Adipocyte (in vitro differentiated cells): Measurements from ENCODE around the gene NKAPD1.
"Not testable (repeated sequence)": the region's sequence is repeated elsewhere in the genome, so short reads cannot be mapped to it uniquely, and the experiment has no call there.

Experiments used
- DNase-seq: peaks from one replicate; pipeline ENCODE4 v3.0.0-alpha.2; 2015; ENCODE audit warnings: low read depth
- H3K27me3 ChIP-seq: replicated peaks from 2 replicates; pipeline ENCODE4 v1.7.0; 2013; ENCODE audit warnings: mild to moderate bottlenecking, low read length, moderate library complexity; ENCODE audit not compliant: control insufficient read depth, insufficient read depth
- H3K36me3 ChIP-seq: 2 replicates; pipeline ENCODE4 v1.7.0; 2013; ENCODE audit warnings: low read length, mild to moderate bottlenecking, moderate library complexity; ENCODE audit not compliant: control insufficient read depth, insufficient read depth, severe bottlenecking
- H3K4me1 ChIP-seq: 2 replicates; pipeline ENCODE4 v1.7.0; 2013; ENCODE audit warnings: mild to moderate bottlenecking, low read length, moderate library complexity; ENCODE audit not compliant: control insufficient read depth, insufficient read depth
- H3K4me3 ChIP-seq: 2 replicates; pipeline ENCODE4 v1.7.0; 2013; ENCODE audit warnings: mild to moderate bottlenecking, low read length, moderate library complexity
- H3K9ac ChIP-seq: 2 replicates; pipeline ENCODE4 v1.7.0; 2013; ENCODE audit warnings: mild to moderate bottlenecking, low read length, moderate library complexity
- H3K9me3 ChIP-seq: 2 replicates; pipeline ENCODE4 v1.7.0; 2013; ENCODE audit warnings: mild to moderate bottlenecking, low read length, moderate library complexity; ENCODE audit not compliant: control insufficient read depth

Gene NKAPD1

GRCh38 chr11:112087212-112087611, 13.1 kb downstream of the NKAPD1 start:
- Histone ChIP-seq H3K9ac (peak overlapping the region; percentile 98), H3K36me3 (peaks cover 75% of the 10 kb centered on the region), H3K4me3 (peak overlapping the region; percentile 98)

GRCh38 chr11:112095302-112095701, 21.2 kb downstream of the NKAPD1 start:
- H3K4me1 ChIP-seq, DNase-seq, H3K9ac ChIP-seq, H3K4me3 ChIP-seq, H3K27me3 ChIP-seq, H3K9me3 ChIP-seq: not testable (repeated sequence)
- H3K36me3 ChIP-seq = peaks cover 56% of the 10 kb centered on the region

More at GRCh38 chr11:112087212-112087611, 13.1 kb downstream of the NKAPD1 start:
- Histone ChIP-seq H3K27me3 (no peaks in the 10 kb centered on the region), H3K9me3 (no peaks in the 10 kb centered on the region), H3K4me1 (peaks cover 61% of the 10 kb centered on the region)
- DNase-seq = peak; percentile 45

- Histone ChIP-seq H3K9me3 (no peaks in the 10 kb centered on the region), H3K27me3 (no peaks in the 10 kb centered on the region), H3K4me1 (peaks cover 12% of the 10 kb centered on the region), H3K4me3 (no peak overlapping the region), H3K9ac (no peak overlapping the region), H3K36me3 (peaks cover 47% of the 10 kb centered on the region)
- peak; percentile 38 for DNase-seq
These were observed 22.1 kb downstream of the NKAPD1 start for GRCh38 chr11:112096194-112096593.

GRCh38 chr11:112097734-112098528, 23.8 kb downstream of the NKAPD1 start:
- H3K27me3 ChIP-seq = no peaks in the 10 kb centered on the region
- peaks cover 10% of the 10 kb centered on the region for H3K4me1 ChIP-seq
- no peak overlapping the region for H3K4me3 ChIP-seq
- H3K9ac ChIP-seq = no peak overlapping the region
- DNase-seq = no peak
- no peaks in the 10 kb centered on the region for H3K9me3 ChIP-seq
- H3K36me3 ChIP-seq = peaks cover 30% of the 10 kb centered on the region

- Histone ChIP-seq H3K4me1 (peaks cover 17% of the 10 kb centered on the region), H3K9me3 (no peaks in the 10 kb centered on the region)
These were observed 26.4 kb downstream of the NKAPD1 start for GRCh38 chr11:112100462-112100861.

GRCh38 chr11:112103446-112103845, 29.3 kb downstream of the NKAPD1 start:
- peaks cover 17% of the 10 kb centered on the region for H3K4me1 ChIP-seq
- no peaks in the 10 kb centered on the region for H3K36me3 ChIP-seq
- DNase-seq = no peak
- no peaks in the 10 kb centered on the region for H3K9me3 ChIP-seq
- H3K4me3 ChIP-seq = no peak overlapping the region
- no peak overlapping the region for H3K9ac ChIP-seq
- H3K27me3 ChIP-seq = no peaks in the 10 kb centered on the region

More at GRCh38 chr11:112100462-112100861, 26.4 kb downstream of the NKAPD1 start:
- no peak overlapping the region for H3K4me3 ChIP-seq
- H3K27me3 ChIP-seq = no peaks in the 10 kb centered on the region
- peak; percentile 67 for DNase-seq
- H3K36me3 ChIP-seq = peaks cover 12% of the 10 kb centered on the region
- no peak overlapping the region for H3K9ac ChIP-seq

- Histone ChIP-seq H3K9me3 (no peaks in the 10 kb centered on the region), H3K36me3 (no peaks in the 10 kb centered on the region), H3K9ac (no peak overlapping the region), H3K27me3 (no peaks in the 10 kb centered on the region), H3K4me3 (no peak overlapping the region), H3K4me1 (peaks cover 9% of the 10 kb centered on the region)
- DNase-seq = no peak
These were observed 32.0 kb downstream of the NKAPD1 start for GRCh38 chr11:112106070-112106469.

- Histone ChIP-seq H3K4me1 (no peaks in the 10 kb centered on the region), H3K27me3 (no peaks in the 10 kb centered on the region), H3K9me3 (no peaks in the 10 kb centered on the region), H3K4me3 (no peak overlapping the region), H3K9ac (no peak overlapping the region), H3K36me3 (no peaks in the 10 kb centered on the region)
- DNase-seq = peak; percentile 91
These were observed 39.7 kb downstream of the NKAPD1 start for GRCh38 chr11:112113539-112114457.

- no peak overlapping the region for H3K9ac ChIP-seq
- no peaks in the 10 kb centered on the region for H3K36me3 ChIP-seq
- no peaks in the 10 kb centered on the region for H3K4me1 ChIP-seq
- no peaks in the 10 kb centered on the region for H3K9me3 ChIP-seq
- DNase-seq = no peak
- H3K4me3 ChIP-seq = no peak overlapping the region
- no peaks in the 10 kb centered on the region for H3K27me3 ChIP-seq
These were observed 40.4 kb downstream of the NKAPD1 start for GRCh38 chr11:112114460-112114859.

GRCh38 chr11:112115386-112115785, 41.3 kb downstream of the NKAPD1 start:
- Histone ChIP-seq H3K36me3 (no peaks in the 10 kb centered on the region), H3K27me3 (no peaks in the 10 kb centered on the region), H3K4me1 (peaks cover 4% of the 10 kb centered on the region), H3K4me3 (no peak overlapping the region), H3K9ac (no peak overlapping the region), H3K9me3 (no peaks in the 10 kb centered on the region)
- no peak for DNase-seq

GRCh38 chr11:112118176-112118575, 44.1 kb downstream of the NKAPD1 start:
- no peak overlapping the region for H3K9ac ChIP-seq
- no peak overlapping the region for H3K4me3 ChIP-seq
- no peak for DNase-seq
- no peaks in the 10 kb centered on the region for H3K27me3 ChIP-seq
- H3K9me3 ChIP-seq = no peaks in the 10 kb centered on the region
- H3K4me1 ChIP-seq = peaks cover 5% of the 10 kb centered on the region
- H3K36me3 ChIP-seq = no peaks in the 10 kb centered on the region
